GM12878 (cell line): ENCODE measurements around the gene WBP1L. TPM values are rescaled to one million over a fixed set of nuclear protein-coding genes. Genes with fewer than 3 reads are reported as not detected.

Experiments
- ATAC-seq: fragments of 200-7000 bp; cut with Tn5 transposase; 3 replicates; pipeline ENCODE4 v1.9.1; 2020; ENCODE audit warnings: mild to moderate bottlenecking, moderate library complexity
- BruUV-seq: library from RNA; stranded (reverse); fragments of 400-500 nt; replicated peaks from 2 replicates; lab custom pipeline; 2021; lab: Mats Ljungman, UMichigan
- CTCF ChIA-PET: fragments of 300-600 bp; sonication (Branson Sonifier 250); formaldehyde crosslinking; extraction: SDS; loops from one replicate; lab custom pipeline; 2021; ENCODE audit warnings: inconsistent platforms; lab: Yijun Ruan, JAX
- POLR2A ChIA-PET: fragments of 350-600 bp; formaldehyde crosslinking; extraction: SDS; loops from one replicate; lab custom pipeline; 2021; ENCODE audit warnings: inconsistent platforms; lab: Charles Lee
- RAD21 ChIA-PET: fragments of 300-600 bp; sonication (Branson Sonifier 250); formaldehyde crosslinking; loops from one replicate; lab custom pipeline; 2023; ENCODE audit warnings: antibody characterized with exemption; ENCODE audit not compliant: unreplicated experiment; lab: Charles Lee
- SMC1A ChIA-PET: fragments of 300-600 bp; sonication (Branson Sonifier 250); formaldehyde crosslinking; loops from one replicate; lab custom pipeline; 2023; ENCODE audit not compliant: unreplicated experiment, uncharacterized antibody; lab: Charles Lee
- DNase-seq: peaks from one replicate; pipeline ENCODE4 v3.0.0-alpha.2; 2011; ENCODE audit warnings: low read depth, low spot score
- FAIRE-seq: peaks from 3 replicates; lab custom pipeline; 2011; peaks lifted over from hg19 to GRCh38; lab: Jason Lieb, UNC
- H2AFZ ChIP-seq: 2 replicates; pipeline ENCODE4 v1.6.0; 2011; ENCODE audit warnings: low read depth, low read length, control low read depth; ENCODE audit not compliant: control insufficient read depth
- H3K27ac ChIP-seq: 2 replicates; pipeline ENCODE4 v1.5.1; 2011; ENCODE audit warnings: control low read depth; ENCODE audit not compliant: control insufficient read depth, insufficient read depth
- H3K27me3 ChIP-seq, 2 experiments: replicated peaks in 1 of 2; 2 replicates each; pipeline versions ENCODE4 v1.6.0 to v1.6.1; 2011; ENCODE audit warnings: low read length in 1 of 2; ENCODE audit not compliant: control insufficient read depth in 2 of 2, insufficient read depth in 2 of 2
- H3K36me3 ChIP-seq, 2 experiments: 2 replicates each; pipeline ENCODE4 v1.5.1; 2011; ENCODE audit warnings: low read length in 1 of 2; ENCODE audit not compliant: control insufficient read depth in 2 of 2, insufficient read depth in 2 of 2
- H3K4me1 ChIP-seq: 2 replicates; pipeline ENCODE4 v1.6.1; 2011; ENCODE audit warnings: mild to moderate bottlenecking, low read length, moderate library complexity, mixed read lengths; ENCODE audit not compliant: control insufficient read depth, insufficient read depth
- H3K4me2 ChIP-seq: 2 replicates; pipeline ENCODE4 v1.6.0; 2011; ENCODE audit warnings: control low read depth; ENCODE audit not compliant: control insufficient read depth, insufficient read depth
- H3K4me3 ChIP-seq: fragments of 200-600 bp; sonication (generic); 2 replicates; pipeline ENCODE4 v1.5.1; 2016
- H3K79me2 ChIP-seq: 2 replicates; pipeline ENCODE4 v1.6.0; 2011; ENCODE audit warnings: low read length; ENCODE audit not compliant: control insufficient read depth, insufficient read depth
- H3K9ac ChIP-seq: 2 replicates; pipeline ENCODE4 v1.8.0; 2011; ENCODE audit warnings: low read length, control low read depth, mixed read lengths; ENCODE audit not compliant: control insufficient read depth, insufficient read depth
- H3K9me3 ChIP-seq: replicated peaks from 3 replicates; pipeline ENCODE4 v1.5.1; 2011; ENCODE audit warnings: mild to moderate bottlenecking, low read length; ENCODE audit not compliant: control insufficient read depth, insufficient read depth
- H4K20me1 ChIP-seq: 2 replicates; pipeline ENCODE4 v1.6.0; 2011; ENCODE audit not compliant: control insufficient read depth, insufficient read depth
- ATF3 ChIP-seq: IDR thresholded peaks from 2 replicates; pipeline ENCODE4 v1.6.1; 2011; ENCODE audit warnings: low read depth, mild to moderate bottlenecking, low read length, moderate library complexity, borderline replicate concordance; ENCODE audit errors: extremely low read depth
- BCL3 ChIP-seq: IDR thresholded peaks from 2 replicates; pipeline ENCODE4 v1.6.1; 2011; ENCODE audit warnings: borderline replicate concordance, low read depth, mild to moderate bottlenecking, moderate library complexity, low read length; ENCODE audit not compliant: insufficient read depth, poor library complexity, severe bottlenecking
- CBX5 ChIP-seq: sonication (generic); IDR thresholded peaks from 2 replicates; pipeline ENCODE4 v1.6.1; 2016; ENCODE audit warnings: low read depth, moderate library complexity, mild to moderate bottlenecking, inconsistent platforms
- CEBPB ChIP-seq, 2 experiments: fragments of 150-350 bp in 1 of 2; IDR thresholded peaks; 2 replicates each; pipeline ENCODE4 v1.6.1; 2012 to 2014; ENCODE audit warnings: low read depth in 2 of 2, low read length in 2 of 2, borderline replicate concordance in 1 of 2, inconsistent platforms in 1 of 2
- EP300 ChIP-seq, 2 experiments: fragments of 150-350 bp in 1 of 2; IDR thresholded peaks; 2 replicates each; pipeline ENCODE4 v1.6.1; 2011 to 2012; ENCODE audit warnings: low read depth in 2 of 2, low read length in 2 of 2, borderline replicate concordance in 1 of 2, improper control_type of control experiment in 1 of 2, inconsistent platforms in 1 of 2; ENCODE audit not compliant: control insufficient read depth in 1 of 2
- ETV6 ChIP-seq, 2 experiments: fragments of 450-650 bp in 1 of 2; IDR thresholded peaks in 1 of 2; conservative IDR thresholded peaks in 1 of 2; 2 replicates each; pipeline ENCODE4 v1.6.1; 2014; ENCODE audit warnings: antibody characterized with exemption in 1 of 2, borderline replicate concordance in 1 of 2, low read depth in 1 of 2, mild to moderate bottlenecking in 1 of 2, moderate library complexity in 1 of 2
- IKZF1 ChIP-seq: fragments of 450-650 bp; conservative IDR thresholded peaks from 2 replicates; pipeline ENCODE4 v1.6.1; 2017; ENCODE audit warnings: antibody characterized with exemption, mild to moderate bottlenecking
- IKZF2 ChIP-seq, 2 experiments: fragments of 450-650 bp; IDR thresholded peaks; 2 replicates each; pipeline ENCODE4 v1.6.1; 2017; ENCODE audit warnings: mild to moderate bottlenecking in 2 of 2, moderate library complexity in 2 of 2
- NFYB ChIP-seq: IDR thresholded peaks from 2 replicates; pipeline ENCODE4 v1.6.1; 2011; ENCODE audit warnings: low read depth, mild to moderate bottlenecking, low read length, improper control_type of control experiment, moderate library complexity; ENCODE audit not compliant: insufficient read depth
- SKIL ChIP-seq: fragments of 450-650 bp; IDR thresholded peaks from 2 replicates; pipeline ENCODE4 v1.6.1; 2017; ENCODE audit warnings: mild to moderate bottlenecking, low read depth, inconsistent platforms; ENCODE audit not compliant: poor library complexity, severe bottlenecking
- YBX1 ChIP-seq: fragments of 450-650 bp; IDR thresholded peaks from 2 replicates; pipeline ENCODE4 v1.6.1; 2016; ENCODE audit warnings: antibody characterized with exemption
- WGBS: methylation state at CpG from one replicate; pipeline ENCODE4 v1.1.6; 2016; ENCODE audit warnings: low lambda C conversion rate; ENCODE audit not compliant: insufficient replicate concordance, insufficient coverage; ENCODE audit errors: missing lambda C conversion rate; 5-methylcytosine and 5-hydroxymethylcytosine counted together
- in situ Hi-C: fragments of 300-500 bp; cut with MboI; formaldehyde crosslinking; loops from 9 replicates; pipeline ENCODE4 v1.14.3; 2018; ENCODE audit warnings: mixed read lengths
- intact Hi-C: fragments of 100-400 bp; cut with micrococcal nuclease; formaldehyde crosslinking; loops from one replicate; pipeline ENCODE4 v1.14.2; 2022; ENCODE audit not compliant: unreplicated experiment
- polyA plus RNA-seq, 11 experiments: library from polyadenylated mRNA; depleted of rRNA in 4 of 11; unstranded in 6 of 11; stranded (reverse) in 5 of 11; fragments of >200 nt; fragmentation: Nextera tagmentation in 4 of 11; fragmentation: Illumina TruSeq in 1 of 11; extraction: Ambion mirVana in 4 of 11; extraction: Trizol in 1 of 11; gene quantifications; 1 replicate in 1 of 11; 2 replicates in 10 of 11; pipeline versions ENCODE4 v1.2.1 to v1.2.3, GENCODE V29; 2011 to 2016; ENCODE audit warnings: inconsistent platforms in 2 of 11, missing spikeins in 2 of 11, low read depth in 1 of 11
- total RNA-seq, 4 experiments: library from RNA; depleted of rRNA in 3 of 4; stranded (reverse); fragments of >200 nt in 3 of 4; fragmentation: Illumina TruSeq in 1 of 4; extraction: Trizol in 1 of 4; gene quantifications; 2 replicates each; pipeline versions ENCODE4 v1.2.1 to v1.2.3, GENCODE V29; 2013 to 2021

WBP1L gene
- total and polyA plus RNA-seq, 10 of the 15 experiments (the other 5 are each of a cell fraction or from before 2014, with no cell fraction given) = 3.7 to 18.8 (median 12.3) TPM

- no peak for TF ChIP-seq ATF3
- no peak for TF ChIP-seq EP300 (IDR thresholded peaks at IDR 0.05; ENCODE audit: borderline replicate concordance in 1 of 2, control insufficient read depth in 1 of 2, low read depth in 2 of 2, low read length in 2 of 2)
- no peak for TF ChIP-seq NFYB
These were observed 87.7 kb downstream of the WBP1L start (continued) for GRCh38 chr10:102831322-102832071.

- Histone ChIP-seq H3K4me2 (no peak overlapping the region), H3K4me3 (no peak overlapping the region), H3K9ac (no peak overlapping the region), H2AFZ (no peak overlapping the region), H4K20me1 (no peaks in the 10 kb centered on the region), H3K9me3 (no peaks in the 10 kb centered on the region; the same call in 2 of the 3 replicates), H3K27me3 (0 out of 4 replicates have a peak, but pooled peaks cover 0 to 2% of the 10 kb centered on the region in 2 experiments), H3K36me3 (no peaks in the 10 kb centered on the region), H3K27ac (no peak overlapping the region), H3K4me1 (no peaks in the 10 kb centered on the region), H3K79me2 (no peaks in the 10 kb centered on the region)
- no TSS peak for BruUV-seq
- ATAC-seq = no peak
- ChIA-PET POLR2A (no interaction called here), RAD21 (interaction anchor here (0.9 to 3.3 kb wide), 2 partner anchors 13 to 70 kb away, joined by 3 to 18 read pairs; no protein-coding TSS in a partner anchor), CTCF (interaction anchor here (7.1 kb wide), 1 partner anchor 70 kb away, joined by 88 read pairs; no protein-coding TSS in a partner anchor), SMC1A (interaction anchor here (7.1 kb wide), 1 partner anchor 70 kb away, joined by 65 read pairs; no protein-coding TSS in a partner anchor)
- WGBS = 54% methylated on average over 14 of the region's 14 CpGs
- intact Hi-C loops = no loop called here
- in situ Hi-C loops = loop anchor here (5.0 to 10.0 kb wide), 2 partner anchors 73 to 235 kb away; no protein-coding TSS in a partner anchor
- FAIRE-seq = no peak
- DNase-seq = no peak
- TF ChIP-seq ETV6 (conservative IDR thresholded peaks at IDR 0.05 in 1 of 2, IDR thresholded peaks at IDR 0.05 in 1 of 2; ENCODE audit: borderline replicate concordance in 1 of 2, low read depth in 1 of 2) (no peak), BCL3 (no peak), IKZF1 (no peak), CEBPB (IDR thresholded peaks at IDR 0.05; ENCODE audit: borderline replicate concordance in 1 of 2, low read depth in 2 of 2, low read length in 2 of 2) (no peak), CBX5 (no peak), SKIL (no peak), IKZF2 (IDR thresholded peaks at IDR 0.05) (no peak), YBX1 (no peak)
These were observed 88.5 kb downstream of the WBP1L start for GRCh38 chr10:102832248-102832647.
